IPS-11a (cell line): ENCODE results near the gene NDUFA9.

Experiments
- H3K4me3 ChIP-seq: one replicate; pipeline ENCODE4 v1.5.1; 2013; ENCODE audit warnings: low read depth, low read length, control low read depth

NDUFA9 gene

DNA sequence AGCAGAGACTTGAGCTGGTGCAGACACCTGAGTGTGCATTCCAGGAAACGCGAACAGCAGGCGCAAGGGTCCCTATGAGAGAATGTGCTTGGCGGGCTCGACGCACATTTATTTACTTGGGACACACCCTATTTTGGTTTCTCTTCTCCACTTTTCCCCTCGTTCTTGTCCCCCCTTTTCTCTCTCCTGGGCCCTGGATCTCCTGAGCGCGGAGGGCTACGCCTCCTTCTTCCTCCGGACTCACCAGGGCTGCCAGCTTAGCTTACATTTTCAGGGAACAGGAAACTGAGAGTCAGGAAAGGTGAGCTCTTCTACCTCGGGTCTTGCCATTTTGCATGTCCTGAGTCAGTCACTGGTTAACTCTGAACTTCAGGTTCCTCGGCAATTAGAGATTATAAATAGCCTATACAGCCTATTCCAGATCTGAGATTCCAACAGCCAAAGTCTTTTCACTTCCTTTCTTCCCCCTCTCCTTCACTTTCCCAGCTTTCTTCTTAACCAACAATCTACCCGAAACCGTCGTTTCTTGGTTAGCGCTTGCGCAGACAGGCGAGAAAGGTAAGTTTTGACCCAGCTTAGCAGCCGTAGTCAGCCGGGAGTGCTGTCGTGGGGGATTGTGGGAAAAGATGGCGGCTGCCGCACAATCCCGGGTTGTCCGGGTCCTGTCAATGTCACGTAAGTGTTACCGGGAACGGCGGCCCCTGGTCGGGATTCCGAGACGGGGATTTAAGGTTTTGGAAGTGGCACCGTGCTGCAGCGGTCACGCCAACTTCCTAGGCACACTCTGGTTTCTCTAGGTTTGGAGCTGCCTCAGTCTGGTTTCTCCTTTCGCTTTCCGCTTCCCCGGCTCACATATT is at the start of gene NDUFA9, which contains the start of gene AKAP3:
TSS of gene NDUFA9 (plus strand) at position 614 of the 857 bp plus-strand sequence. CDS start at position 627, 13 bp downstream.
TSS of gene AKAP3 (minus strand) at position 551 of the 857 bp plus-strand sequence. CDS start 10,855 bp downstream, outside the sequence.
- peak within 1 kb of the TSS; percentile 68 for H3K4me3 ChIP-seq

DNA sequence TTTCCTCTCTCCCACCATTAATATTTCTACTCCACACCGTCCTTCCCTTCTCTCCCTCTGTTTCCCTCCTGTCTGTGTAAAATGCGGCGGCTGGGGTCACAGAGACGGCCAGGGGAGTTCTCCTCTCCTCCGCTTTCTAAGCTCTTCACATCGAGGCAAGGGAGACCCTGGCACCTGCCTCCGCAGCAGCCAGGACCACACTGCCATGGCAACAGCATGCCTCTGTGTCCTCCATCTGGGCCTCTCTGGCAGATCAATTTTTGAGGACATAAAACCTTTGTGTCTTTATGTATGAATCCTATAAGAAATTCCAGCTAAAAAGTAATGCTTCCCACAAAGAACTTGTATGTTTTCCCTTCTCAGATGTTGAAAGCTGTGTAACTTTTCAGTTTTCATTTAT is 45.5 kb upstream of the NDUFA9 start:
- H3K4me3 ChIP-seq: no peak overlapping the region

GRCh38 chr12:4603946-4604345 is 45.0 kb upstream of the NDUFA9 start:
- H3K4me3 ChIP-seq: no peak overlapping the region

GRCh38 chr12:4604684-4605193 is 44.2 kb upstream of the NDUFA9 start:
- peak overlapping the region; percentile 91 for H3K4me3 ChIP-seq

DNA sequence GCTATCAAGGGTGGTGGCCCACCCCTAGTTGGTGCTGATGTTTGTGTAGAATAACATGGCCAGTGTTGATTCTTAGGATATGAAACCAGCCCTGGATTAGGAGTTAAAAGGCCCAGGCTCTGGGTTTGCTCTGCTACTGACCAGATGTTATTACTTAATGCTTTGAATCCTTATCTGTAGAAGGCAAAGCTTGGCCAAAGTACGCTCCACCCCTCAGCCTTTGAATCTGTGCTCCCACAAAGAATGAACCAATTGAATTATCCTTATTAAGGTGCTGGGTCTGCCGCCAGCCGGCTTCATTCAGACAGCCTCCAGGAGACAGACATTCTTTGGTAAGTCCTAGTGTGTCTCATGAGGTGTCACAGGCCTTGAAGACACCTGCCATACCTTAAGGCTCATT is 41.9 kb upstream of the NDUFA9 start:
- no peak overlapping the region for H3K4me3 ChIP-seq

GRCh38 chr12:4609071-4609470 is 39.8 kb upstream of the NDUFA9 start:
- H3K4me3 ChIP-seq: no peak overlapping the region

DNA sequence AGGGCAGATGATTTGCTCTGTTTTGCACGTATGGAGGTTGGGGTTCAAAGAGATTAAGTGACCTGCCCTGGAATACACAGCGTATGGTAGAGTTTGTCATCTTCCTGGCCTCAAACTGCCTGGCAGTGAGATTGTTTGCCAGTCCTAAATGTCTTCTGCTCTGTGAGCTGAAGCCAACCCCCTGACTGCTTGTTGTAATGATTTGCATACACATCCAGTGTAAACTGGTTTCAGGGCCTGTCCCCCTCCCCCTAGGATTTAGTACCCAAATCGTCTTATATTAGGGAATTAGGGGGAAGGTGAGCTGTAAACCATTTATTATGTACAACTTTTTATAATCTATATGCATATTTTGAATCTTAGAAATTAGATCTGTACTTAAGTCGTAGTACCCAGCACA is 38.4 kb upstream of the NDUFA9 start:
- no peak overlapping the region for H3K4me3 ChIP-seq

- H3K4me3 ChIP-seq: no peak overlapping the region
These were observed 33.2 kb upstream of the NDUFA9 start for GRCh38 chr12:4615667-4616066.

- H3K4me3 ChIP-seq: no peak overlapping the region
These were observed 27.4 kb upstream of the NDUFA9 start for GRCh38 chr12:4621511-4621910.

DNA sequence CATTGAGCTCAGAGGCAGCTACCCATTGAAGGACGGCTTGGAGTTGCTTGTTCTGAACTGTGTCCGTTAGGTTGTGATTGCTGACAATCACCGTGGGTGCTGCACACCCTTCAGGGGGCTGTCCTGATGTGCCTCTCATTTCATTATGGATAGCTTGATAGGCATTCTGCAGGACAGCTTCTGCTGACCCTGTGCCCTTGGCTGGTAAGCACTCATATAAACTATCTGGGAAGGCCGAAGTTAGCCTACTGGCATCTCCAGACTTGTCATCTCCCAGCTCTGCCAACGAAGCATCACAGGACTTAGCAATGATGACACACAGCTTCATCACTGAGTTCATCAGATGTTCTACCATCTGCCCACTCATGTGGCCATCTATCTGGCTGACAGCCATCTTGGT is 22.4 kb upstream of the NDUFA9 start:
- H3K4me3 ChIP-seq: no peak overlapping the region

DNA sequence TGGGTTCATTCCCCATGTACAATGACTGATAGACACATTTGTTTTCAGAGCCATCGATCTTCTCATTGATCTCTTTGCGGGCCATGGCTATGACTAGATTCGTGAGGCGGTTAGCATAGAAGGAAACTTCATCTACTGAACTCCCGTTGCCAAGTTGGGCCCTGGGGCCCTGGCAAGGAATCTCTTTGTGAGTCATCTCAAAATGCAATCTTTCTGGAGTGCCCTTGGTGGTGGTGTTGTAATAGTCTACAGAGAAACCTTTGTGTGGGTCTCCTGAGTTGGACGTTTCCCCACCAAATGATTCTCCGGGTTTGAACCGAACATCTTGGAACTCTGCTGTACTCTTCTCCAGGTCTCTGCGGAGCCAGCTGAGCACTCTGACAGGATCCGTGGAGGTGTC is 20.5 kb upstream of the NDUFA9 start:
- no peak overlapping the region for H3K4me3 ChIP-seq

GRCh38 chr12:4630262-4630661 is 18.7 kb upstream of the NDUFA9 start:
- no peak overlapping the region for H3K4me3 ChIP-seq

- no peak overlapping the region for H3K4me3 ChIP-seq
These were observed 5.2 kb upstream of the NDUFA9 start for GRCh38 chr12:4643747-4644146.

GRCh38 chr12:4645023-4645422 is 3.9 kb upstream of the NDUFA9 start:
- no peak overlapping the region for H3K4me3 ChIP-seq

GRCh38 chr12:4648104-4648500 is 812 bp upstream of the NDUFA9 start:
- peak overlapping the region; percentile 68 for H3K4me3 ChIP-seq

- H3K4me3 ChIP-seq: peak overlapping the region; percentile 68
These were observed 396 bp downstream of the NDUFA9 start for GRCh38 chr12:4649358-4649661.

GRCh38 chr12:4653257-4653656 is 4.3 kb downstream of the NDUFA9 start:
- no peak overlapping the region for H3K4me3 ChIP-seq

GRCh38 chr12:4653691-4654090 is 4.8 kb downstream of the NDUFA9 start:
- H3K4me3 ChIP-seq: no peak overlapping the region

DNA sequence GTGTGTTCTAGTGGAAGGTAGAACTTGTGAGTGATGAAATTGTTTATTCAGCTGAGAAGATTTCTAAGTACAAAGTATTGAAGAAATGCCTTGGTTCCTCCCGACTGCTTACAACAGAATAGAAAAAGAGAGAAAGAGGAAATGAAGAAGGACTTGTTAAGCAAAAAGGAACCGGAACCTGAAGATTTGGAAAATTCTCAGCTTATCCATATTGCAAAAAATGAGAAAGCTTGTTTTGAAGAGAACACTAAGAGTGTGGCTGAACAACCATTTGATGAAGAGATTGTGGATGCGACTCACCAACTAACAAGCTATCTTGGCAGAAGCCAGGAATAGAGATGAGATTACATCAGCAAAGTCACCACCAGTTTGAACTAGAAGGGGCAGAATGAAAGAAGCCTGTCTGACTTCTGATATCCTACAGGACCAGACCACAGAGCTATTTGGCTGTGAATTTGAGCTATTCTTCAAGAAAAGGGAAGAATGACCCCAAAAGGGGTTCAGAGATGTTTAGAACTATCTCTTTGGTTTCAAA is 15.1 kb downstream of the NDUFA9 start:
- no peak overlapping the region for H3K4me3 ChIP-seq

DNA sequence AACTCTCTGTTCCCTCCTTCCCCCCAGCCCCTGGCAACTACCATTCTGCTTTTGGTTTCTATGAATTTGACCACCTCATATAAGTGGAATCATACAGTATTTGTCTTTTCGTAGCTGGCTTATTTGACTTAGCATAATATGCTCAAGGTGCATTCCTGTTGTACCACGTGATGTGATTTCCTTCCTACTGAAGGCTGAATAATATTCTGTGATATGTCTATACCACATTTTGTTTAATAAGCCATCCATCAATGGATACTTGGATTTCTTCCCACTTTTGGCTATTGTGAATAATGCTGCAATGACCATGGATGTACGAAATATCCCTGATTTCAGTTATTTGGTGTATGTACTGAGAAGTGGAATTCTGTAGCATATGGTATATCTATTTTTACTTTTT is 16.3 kb downstream of the NDUFA9 start:
- no peak overlapping the region for H3K4me3 ChIP-seq

DNA sequence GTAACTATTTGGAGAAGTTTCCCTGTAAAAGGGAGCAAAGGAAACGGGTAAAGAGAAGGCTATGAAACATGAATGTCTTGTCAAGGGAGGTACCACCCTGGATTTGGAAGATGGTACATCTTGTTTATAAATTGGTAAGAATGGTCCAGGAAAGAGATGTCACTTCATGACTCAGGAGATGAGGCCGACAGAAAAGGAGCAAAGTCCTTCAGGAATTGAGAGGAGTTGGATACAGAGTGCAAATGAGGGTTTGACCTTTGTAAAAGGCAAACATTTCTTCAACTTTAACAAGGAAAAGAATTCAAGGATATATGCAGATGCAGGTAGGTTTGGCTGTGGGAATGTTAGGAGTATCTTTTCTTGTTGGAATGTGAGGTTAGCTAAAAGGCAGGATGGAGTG is 30.8 kb downstream of the NDUFA9 start:
- no peak overlapping the region for H3K4me3 ChIP-seq

GRCh38 chr12:4681732-4682131 is 32.8 kb downstream of the NDUFA9 start:
- no peak overlapping the region for H3K4me3 ChIP-seq
